HEK293T (cell line): ENCODE results near the gene SBNO1.

Source experiments
- FOXK2 ChIP-seq: fragments of 450-650 bp; IDR thresholded peaks from 2 replicates; pipeline ENCODE4 v1.6.1; 2016; ENCODE audit warnings: mild to moderate bottlenecking
- FOXM1 ChIP-seq: fragments of 450-650 bp; IDR thresholded peaks from 2 replicates; pipeline ENCODE4 v1.6.1; 2017; ENCODE audit warnings: mild to moderate bottlenecking, borderline replicate concordance
- L3MBTL2 ChIP-seq: fragments of 450-650 bp; conservative IDR thresholded peaks from 2 replicates; pipeline ENCODE4 v1.6.1; 2016; ENCODE audit warnings: mild to moderate bottlenecking
- NFRKB ChIP-seq: fragments of 450-650 bp; IDR thresholded peaks from 2 replicates; pipeline ENCODE4 v1.6.1; 2016; ENCODE audit warnings: mild to moderate bottlenecking, moderate library complexity
- SP1 ChIP-seq: fragments of 450-650 bp; IDR thresholded peaks from 2 replicates; pipeline ENCODE4 v1.6.1; 2017
- TF ChIP-seq, protein P1 (sequence below): fragments of 450-650 bp; IDR thresholded peaks from 2 replicates; pipeline ENCODE4 v1.6.1; 2016

GRCh38 chr12:123410041-123410412 lies 45.4 kb upstream of the SBNO1 start:
- TF ChIP-seq L3MBTL2 (no peak), FOXK2 (no peak), FOXM1 (no peak), SP1 (no peak), NFRKB (no peak)
- TF ChIP-seq, protein P1, sequence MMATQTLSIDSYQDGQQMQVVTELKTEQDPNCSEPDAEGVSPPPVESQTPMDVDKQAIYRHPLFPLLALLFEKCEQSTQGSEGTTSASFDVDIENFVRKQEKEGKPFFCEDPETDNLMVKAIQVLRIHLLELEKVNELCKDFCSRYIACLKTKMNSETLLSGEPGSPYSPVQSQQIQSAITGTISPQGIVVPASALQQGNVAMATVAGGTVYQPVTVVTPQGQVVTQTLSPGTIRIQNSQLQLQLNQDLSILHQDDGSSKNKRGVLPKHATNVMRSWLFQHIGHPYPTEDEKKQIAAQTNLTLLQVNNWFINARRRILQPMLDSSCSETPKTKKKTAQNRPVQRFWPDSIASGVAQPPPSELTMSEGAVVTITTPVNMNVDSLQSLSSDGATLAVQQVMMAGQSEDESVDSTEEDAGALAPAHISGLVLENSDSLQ = no peak
